SK-N-SH treated with all-trans-retinoic acid at 6 μM for 48 hours (cell line): Measurements from ENCODE around the gene NAT14.

Source experiments
- ATAC-seq: fragments of 200-7000 bp; cut with Tn5 transposase; 3 replicates; pipeline ENCODE4 v1.9.1; 2020; ENCODE audit warnings: mild to moderate bottlenecking, moderate library complexity
- BACH2 ChIP-seq: fragments of 250-450 bp; sonication (Bioruptor Pico); IDR thresholded peaks from 2 replicates; pipeline ENCODE4 v1.9.0; 2021; ENCODE audit warnings: mild to moderate bottlenecking, borderline replicate concordance
- CREB5 ChIP-seq: fragments of 250-450 bp; sonication (Bioruptor Pico); IDR thresholded peaks from 2 replicates; pipeline ENCODE4 v1.5.1; 2020; ENCODE audit warnings: low read depth, mild to moderate bottlenecking, moderate library complexity
- CSDC2 ChIP-seq: fragments of 250-450 bp; sonication (Bioruptor Pico); IDR thresholded peaks from 2 replicates; pipeline ENCODE4 v1.5.0; 2020; ENCODE audit warnings: mild to moderate bottlenecking, moderate library complexity
- CSRNP3 ChIP-seq: fragments of 250-450 bp; sonication (Bioruptor Pico); IDR thresholded peaks from 2 replicates; pipeline ENCODE4 v1.5.1; 2021; ENCODE audit warnings: mild to moderate bottlenecking, moderate library complexity
- ESRRG ChIP-seq: fragments of 250-450 bp; sonication (Bioruptor Pico); IDR thresholded peaks from 2 replicates; pipeline ENCODE4 v1.6.1; 2021; ENCODE audit warnings: mild to moderate bottlenecking
- GLIS3 ChIP-seq: fragments of 250-450 bp; sonication (Bioruptor Pico); IDR thresholded peaks from 2 replicates; pipeline ENCODE4 v1.5.0; 2020; ENCODE audit warnings: mild to moderate bottlenecking, moderate library complexity
- ISL1 ChIP-seq: fragments of 250-450 bp; sonication (Bioruptor Pico); IDR thresholded peaks from 2 replicates; pipeline ENCODE4 v2.1.2; 2022; ENCODE audit warnings: mild to moderate bottlenecking, moderate library complexity
- OSR1 ChIP-seq: fragments of 250-450 bp; sonication (Bioruptor Pico); IDR thresholded peaks from 2 replicates; pipeline ENCODE4 v1.8.0; 2022; ENCODE audit warnings: moderate library complexity, mild to moderate bottlenecking, inconsistent platforms
- PATZ1 ChIP-seq: fragments of 250-450 bp; sonication (Bioruptor Pico); IDR thresholded peaks from 2 replicates; pipeline ENCODE4 v1.8.0; 2020; ENCODE audit warnings: mild to moderate bottlenecking, moderate library complexity, borderline replicate concordance
- POU6F1 ChIP-seq: fragments of 250-450 bp; sonication (Bioruptor Pico); IDR thresholded peaks from 2 replicates; pipeline ENCODE4 v1.8.0; 2021; ENCODE audit warnings: low read depth, mild to moderate bottlenecking, moderate library complexity, borderline replicate concordance
- PPARA ChIP-seq: fragments of 250-450 bp; sonication (Bioruptor Pico); IDR thresholded peaks from 2 replicates; pipeline ENCODE4 v1.5.0; 2020; ENCODE audit warnings: mild to moderate bottlenecking, borderline replicate concordance
- SNAI2 ChIP-seq: fragments of 250-450 bp; sonication (Bioruptor Pico); IDR thresholded peaks from 2 replicates; pipeline ENCODE4 v1.5.0; 2020; ENCODE audit warnings: mild to moderate bottlenecking, moderate library complexity
- TCF4 ChIP-seq: fragments of 250-450 bp; sonication (Bioruptor Pico); IDR thresholded peaks from 2 replicates; pipeline ENCODE4 v1.8.0; 2021; ENCODE audit warnings: mild to moderate bottlenecking, moderate library complexity, borderline replicate concordance
- TOX ChIP-seq: fragments of 250-450 bp; sonication (Bioruptor Pico); IDR thresholded peaks from 2 replicates; pipeline ENCODE4 v1.8.0; 2021; ENCODE audit warnings: mild to moderate bottlenecking, moderate library complexity, borderline replicate concordance
- TSHZ2 ChIP-seq: fragments of 250-450 bp; sonication (Bioruptor Pico); IDR thresholded peaks from 2 replicates; pipeline ENCODE4 v1.5.0; 2020; ENCODE audit warnings: mild to moderate bottlenecking, moderate library complexity
- ZC3H10 ChIP-seq: fragments of 250-450 bp; sonication (Bioruptor Pico); IDR thresholded peaks from 2 replicates; pipeline ENCODE4 v1.5.1; 2021; ENCODE audit warnings: mild to moderate bottlenecking, moderate library complexity
- ZFP3 ChIP-seq: fragments of 250-450 bp; sonication (Bioruptor Pico); IDR thresholded peaks from 2 replicates; pipeline ENCODE4 v1.5.0; 2020; ENCODE audit warnings: mild to moderate bottlenecking, moderate library complexity
- ZFP30 ChIP-seq: fragments of 450-650 bp; formaldehyde crosslinking; IDR thresholded peaks from 2 replicates; pipeline ENCODE4 v1.5.0; 2022; ENCODE audit warnings: mild to moderate bottlenecking, moderate library complexity
- ZNF565 ChIP-seq: fragments of 450-650 bp; formaldehyde crosslinking; conservative IDR thresholded peaks from 2 replicates; pipeline ENCODE4 v1.5.0; 2020; ENCODE audit warnings: low read depth, mild to moderate bottlenecking, moderate library complexity
- ZNF70 ChIP-seq: fragments of 450-650 bp; formaldehyde crosslinking; IDR thresholded peaks from 2 replicates; pipeline ENCODE4 v1.5.0; 2020; ENCODE audit warnings: mild to moderate bottlenecking, moderate library complexity
- ZNF8 ChIP-seq: fragments of 450-650 bp; formaldehyde crosslinking; IDR thresholded peaks from 2 replicates; pipeline ENCODE4 v1.5.0; 2020; ENCODE audit warnings: mild to moderate bottlenecking, moderate library complexity

NAT14 gene

GRCh38 chr19:55451965-55452748 is 32.8 kb upstream of the NAT14 start (continued):
- TF ChIP-seq POU6F1 (no peak), ZC3H10 (CRISPR knock-in tag) (no peak), CREB5 (CRISPR knock-in tag) (no peak), PPARA (CRISPR knock-in tag) (no peak)
- TF ChIP-seq, all 23 proteins: peak for 0

- peak; percentile 76 for ATAC-seq
- TF ChIP-seq TSHZ2 (CRISPR knock-in tag): no peak
- no peak for TF ChIP-seq TOX (CRISPR knock-in tag)
- TF ChIP-seq PPARA (CRISPR knock-in tag): no peak
- no peak for TF ChIP-seq ZC3H10 (CRISPR knock-in tag)
- TF ChIP-seq ZFP30 (CRISPR knock-in tag): no peak
- TF ChIP-seq CSRNP3 (CRISPR knock-in tag): no peak
- no peak for TF ChIP-seq SNAI2 (CRISPR knock-in tag)
- no peak for TF ChIP-seq ZFP3 (CRISPR knock-in tag)
- TF ChIP-seq BACH2 (CRISPR knock-in tag): no peak
- no peak for TF ChIP-seq ZNF70 (CRISPR knock-in tag)
- no peak for TF ChIP-seq ISL1 (CRISPR knock-in tag)
- no peak for TF ChIP-seq CSDC2 (CRISPR knock-in tag)
- no peak for TF ChIP-seq GLIS3 (CRISPR knock-in tag)
- no peak for TF ChIP-seq ESRRG
Measured at GRCh38 chr19:55452749-55453346, 32.1 kb upstream of the NAT14 start.

GRCh38 chr19:55453511-55454260 is 31.3 kb upstream of the NAT14 start:
- no peak for ATAC-seq
- no peak for TF ChIP-seq PPARA (CRISPR knock-in tag)
- TF ChIP-seq ZNF565 (CRISPR knock-in tag): no peak
- TF ChIP-seq ESRRG: no peak
- TF ChIP-seq ZFP30 (CRISPR knock-in tag): no peak
- TF ChIP-seq CREB5 (CRISPR knock-in tag): no peak
- no peak for TF ChIP-seq PATZ1
- no peak for TF ChIP-seq TOX (CRISPR knock-in tag)
- TF ChIP-seq ZNF8 (CRISPR knock-in tag): no peak
- no peak for TF ChIP-seq OSR1 (CRISPR knock-in tag)
- no peak for TF ChIP-seq ZC3H10 (CRISPR knock-in tag)
- TF ChIP-seq ISL1 (CRISPR knock-in tag): no peak
- TF ChIP-seq CSDC2 (CRISPR knock-in tag): no peak
- no peak for TF ChIP-seq TSHZ2 (CRISPR knock-in tag)
- TF ChIP-seq TCF4 (CRISPR knock-in tag): no peak
- TF ChIP-seq GLIS3 (CRISPR knock-in tag): no peak
